T-helper 2 cell treated with Interferon-gamma antibody and Interleukin-4, amounts not matched to agents 100 ng/mL and 5 ng/mL, for 36 hours (primary cell): ENCODE measurements around the gene CD300A. TPM values are rescaled to one million over a fixed set of nuclear protein-coding genes. Genes with fewer than 3 reads are reported as not detected.

Experiments used
- intact Hi-C: fragments of 100-400 bp; cut with micrococcal nuclease; formaldehyde crosslinking; loops from one replicate; pipeline ENCODE4 v1.15.1; 2023
- total RNA-seq: library from RNA; stranded (reverse); gene quantifications from 2 replicates; pipeline ENCODE4 v1.2.3, GENCODE V29; 2022

CD300A gene
- total RNA-seq, 1 donor from 2014 or later, result 36.5 TPM

GRCh38 chr17:74515941-74516340 lies 49.5 kb downstream of the CD300A start:
- intact Hi-C loops, result loop anchor here (10.0 kb wide), 1 partner anchor 231 kb away; no protein-coding TSS in a partner anchor

DNA sequence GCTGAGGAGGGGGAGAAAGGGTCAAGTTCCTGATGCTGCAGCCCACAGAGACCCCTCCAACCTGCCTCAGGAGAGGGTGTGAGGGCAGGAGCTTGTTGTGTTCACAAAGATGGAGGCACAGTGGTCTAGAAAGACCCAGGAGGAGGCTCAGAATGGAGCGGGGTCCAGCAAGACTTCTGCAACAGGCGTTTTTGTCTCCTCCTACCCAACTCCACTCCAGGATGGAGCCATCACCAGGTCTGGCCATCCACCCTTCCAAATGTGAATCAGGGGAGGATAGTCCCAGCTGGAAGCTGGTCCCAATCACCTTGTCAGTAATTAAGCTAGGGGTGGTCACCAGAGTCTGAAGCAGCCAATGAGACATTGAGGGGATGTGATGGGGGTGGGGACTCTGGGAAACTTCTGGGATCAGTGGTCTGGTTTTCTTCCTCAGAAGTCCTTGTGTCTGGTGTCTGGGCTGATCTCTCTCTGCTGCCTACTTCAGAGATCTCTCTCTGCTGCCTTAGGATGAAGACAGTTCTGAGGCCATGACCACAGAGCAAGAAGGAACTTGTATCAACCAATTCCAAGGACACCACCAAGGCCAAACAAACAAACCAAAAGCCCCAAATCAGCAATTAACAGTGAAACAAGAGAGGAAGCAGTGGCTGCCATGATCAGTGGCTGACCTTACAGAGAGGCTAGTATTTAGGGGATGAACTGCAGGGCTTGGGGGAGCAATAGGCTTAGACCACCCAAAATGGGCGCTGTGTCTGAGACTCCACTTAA lies 50.3 kb downstream of the CD300A start:
- intact Hi-C loops, result loop anchor here (10.0 kb wide), 1 partner anchor 232 kb away; no protein-coding TSS in a partner anchor

GRCh38 chr17:74518413-74518981 lies 52.1 kb downstream of the CD300A start:
- intact Hi-C loops, result loop anchor here (10.0 kb wide), 1 partner anchor 234 kb away; no protein-coding TSS in a partner anchor

GRCh38 chr17:74520016-74520434 lies 53.6 kb downstream of the CD300A start:
- intact Hi-C loops, result no loop called here

DNA sequence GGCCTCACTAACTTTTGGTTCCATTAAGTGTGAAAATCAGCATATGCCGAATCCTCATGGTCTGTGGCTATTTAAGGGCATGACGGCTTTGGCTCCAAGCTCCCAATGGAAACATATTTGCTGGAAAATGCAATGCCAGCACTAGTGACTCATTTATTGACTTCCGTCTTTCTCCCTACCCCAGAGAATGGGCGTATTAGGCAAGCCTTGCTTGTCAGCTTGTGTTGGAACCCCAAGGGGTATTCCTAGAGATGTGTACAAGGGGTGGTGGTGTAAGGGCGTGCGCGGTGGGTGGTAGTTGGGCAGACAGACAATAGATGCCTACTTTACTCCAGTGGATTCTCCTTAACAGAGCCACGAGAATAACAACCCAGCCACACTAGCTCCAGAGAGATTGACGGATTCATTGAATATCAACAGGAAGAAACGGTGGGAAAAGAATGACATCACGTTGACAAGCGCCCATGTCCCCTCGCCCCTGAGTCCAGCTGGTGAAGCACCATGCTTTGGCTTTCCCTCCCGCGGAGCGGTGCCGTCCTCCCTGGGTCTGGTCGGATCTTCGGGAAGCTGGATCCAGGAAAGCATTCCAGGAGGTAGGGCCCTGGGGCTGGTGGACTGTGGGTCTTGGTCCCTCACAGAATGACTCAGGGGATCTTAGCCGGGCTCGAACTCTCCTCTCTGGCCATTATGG lies 54.5 kb downstream of the CD300A start:
- intact Hi-C loops, result no loop called here

DNA sequence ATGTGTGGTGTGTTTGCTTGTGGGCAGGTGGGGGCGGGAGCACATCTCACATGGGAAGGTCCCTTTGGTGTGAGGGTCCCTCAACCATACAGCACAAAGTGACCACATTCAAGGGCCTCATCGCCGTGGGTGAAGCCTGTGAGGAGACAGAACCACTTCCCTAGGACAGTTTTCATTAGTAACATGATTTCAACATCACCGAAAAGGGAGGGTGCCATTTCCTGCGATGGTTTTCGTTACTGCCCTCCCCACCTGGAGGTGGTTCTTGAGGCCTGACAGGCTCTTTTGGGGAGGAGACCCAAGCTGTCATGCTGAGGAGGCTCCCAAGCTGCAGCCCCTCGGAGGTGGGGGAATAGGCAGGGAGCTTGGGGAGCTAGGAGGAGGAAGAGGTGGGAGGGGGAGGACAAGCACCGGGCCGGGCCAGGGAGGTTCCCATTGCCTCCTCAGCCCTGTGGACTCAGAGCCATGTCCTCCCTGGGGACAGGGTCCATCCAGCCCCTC lies 55.3 kb downstream of the CD300A start:
- intact Hi-C loops, result no loop called here

DNA sequence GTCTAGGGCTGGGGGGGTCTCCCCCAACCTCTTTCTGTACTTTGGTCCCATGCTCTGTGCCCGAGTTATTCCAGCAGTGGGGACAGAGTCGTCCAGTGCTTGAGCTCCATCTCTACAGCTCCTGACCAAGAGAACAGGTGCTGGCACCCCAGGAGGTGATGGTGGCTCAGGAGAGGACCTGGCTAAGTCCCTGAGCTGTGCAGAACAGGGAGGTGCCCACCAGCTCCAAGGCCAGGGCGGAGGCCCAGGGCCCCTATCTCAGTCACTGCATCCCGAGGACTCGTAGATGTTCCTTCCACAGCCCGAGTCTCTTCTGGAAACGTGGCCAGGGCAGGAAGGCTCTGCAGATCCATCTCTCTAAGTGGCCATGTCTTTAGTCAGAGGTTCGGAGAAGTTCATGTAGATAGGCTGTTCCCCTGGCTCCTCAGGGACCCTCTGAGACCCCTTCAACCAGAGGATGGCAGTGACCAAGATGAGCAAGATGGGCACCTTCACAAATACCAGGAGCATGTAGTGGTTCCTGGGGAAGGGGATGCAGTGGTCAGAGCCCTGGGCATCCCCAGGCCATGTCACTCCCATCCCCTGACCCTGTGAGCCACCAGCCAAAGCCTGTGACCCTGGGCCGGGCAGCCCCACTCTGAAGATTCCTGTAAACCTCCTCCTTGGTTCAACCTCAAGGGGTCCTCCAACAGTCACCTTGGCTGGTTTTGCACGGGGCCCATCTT lies 56.1 kb downstream of the CD300A start:
- intact Hi-C loops, result no loop called here

- intact Hi-C loops, result no loop called here
Measured at GRCh38 chr17:74523308-74523707, 56.9 kb downstream of the CD300A start.

DNA sequence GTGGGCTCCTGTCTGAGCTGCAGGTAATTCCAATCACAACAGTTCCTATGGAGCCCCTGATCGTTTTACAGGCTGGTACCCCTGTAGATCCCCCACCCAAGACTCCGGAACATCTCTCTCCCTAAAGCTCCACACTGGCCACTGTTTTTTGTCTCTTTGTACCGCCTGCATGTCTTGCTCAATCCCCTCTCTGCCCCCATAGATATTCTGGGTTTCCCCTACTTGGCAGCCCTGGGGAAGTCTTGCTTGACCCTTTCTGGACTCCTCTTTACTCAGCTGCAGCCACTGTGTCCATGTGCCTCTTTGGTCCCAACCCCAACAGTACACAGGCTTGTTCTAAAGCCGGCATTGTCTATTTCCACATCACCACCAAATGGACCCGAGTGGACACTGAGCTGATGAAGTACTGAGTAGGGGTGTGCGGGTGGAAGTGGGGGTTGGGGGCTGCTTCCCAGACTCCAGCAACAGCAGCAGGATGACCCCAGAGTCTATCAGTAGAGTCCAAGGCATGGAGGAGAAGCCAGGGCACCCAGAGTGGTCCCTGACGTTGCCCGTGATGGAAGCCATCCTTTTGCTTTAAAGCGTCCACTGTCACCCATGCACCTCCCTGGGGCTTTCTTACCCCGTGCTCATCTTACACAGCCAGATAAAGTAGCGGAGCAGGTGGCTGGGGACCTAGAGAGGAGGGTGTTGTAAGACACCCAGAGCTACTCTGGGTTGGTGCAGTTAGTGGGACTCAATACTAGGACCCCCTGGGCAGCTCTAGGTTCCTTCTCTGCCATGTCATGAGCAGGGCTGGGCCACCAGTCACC lies 58.4 kb downstream of the CD300A start:
- intact Hi-C loops, result no loop called here

GRCh38 chr17:74525465-74525725 lies 59.0 kb downstream of the CD300A start:
- intact Hi-C loops, result no loop called here

DNA sequence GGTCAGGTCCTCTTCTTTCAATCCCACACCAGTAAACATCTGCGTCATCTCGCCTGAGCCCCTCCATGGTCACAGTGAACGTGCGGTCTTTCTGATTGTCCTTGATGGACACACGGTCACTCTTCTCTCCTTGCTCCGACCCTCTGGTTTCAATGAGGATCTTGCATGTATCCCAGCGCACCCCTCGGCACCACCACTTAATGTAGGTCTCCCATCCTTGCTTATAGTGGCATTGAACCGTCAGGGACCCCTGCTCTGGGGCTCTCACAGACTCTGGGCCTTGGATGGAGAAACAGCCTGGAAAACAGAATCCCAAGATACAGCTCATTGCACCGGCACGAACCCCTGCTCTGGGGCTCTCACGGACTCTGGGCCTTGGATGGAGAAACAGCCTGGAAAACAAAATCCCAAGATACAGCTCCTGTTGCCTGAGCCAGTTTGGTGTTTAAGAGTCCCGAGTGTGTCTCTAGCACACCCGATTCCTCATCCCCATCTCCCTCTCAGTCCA lies 59.4 kb downstream of the CD300A start:
- intact Hi-C loops, result no loop called here

- intact Hi-C loops, result no loop called here
Measured at GRCh38 chr17:74526681-74527080, 60.2 kb downstream of the CD300A start.

DNA sequence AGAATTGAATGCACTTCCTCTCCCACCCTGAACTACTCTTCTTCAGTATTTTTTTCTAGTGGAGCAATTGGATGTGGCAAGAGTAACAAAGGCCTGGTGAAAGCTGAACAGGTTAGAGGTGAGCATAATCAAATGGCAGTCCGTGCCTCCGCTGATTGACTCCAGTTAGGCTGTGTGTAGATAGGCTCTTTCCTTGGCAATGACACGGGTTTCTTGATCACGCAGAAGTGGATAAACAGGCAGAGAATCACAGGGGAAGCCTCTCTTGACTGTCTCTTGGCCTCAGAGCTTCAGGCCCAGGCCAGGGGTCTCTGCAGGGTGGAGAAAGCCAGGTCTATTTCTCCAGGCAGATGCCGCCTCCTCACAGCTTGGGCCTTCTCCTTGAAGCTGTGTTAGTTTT lies 60.6 kb downstream of the CD300A start:
- intact Hi-C loops, result no loop called here

DNA sequence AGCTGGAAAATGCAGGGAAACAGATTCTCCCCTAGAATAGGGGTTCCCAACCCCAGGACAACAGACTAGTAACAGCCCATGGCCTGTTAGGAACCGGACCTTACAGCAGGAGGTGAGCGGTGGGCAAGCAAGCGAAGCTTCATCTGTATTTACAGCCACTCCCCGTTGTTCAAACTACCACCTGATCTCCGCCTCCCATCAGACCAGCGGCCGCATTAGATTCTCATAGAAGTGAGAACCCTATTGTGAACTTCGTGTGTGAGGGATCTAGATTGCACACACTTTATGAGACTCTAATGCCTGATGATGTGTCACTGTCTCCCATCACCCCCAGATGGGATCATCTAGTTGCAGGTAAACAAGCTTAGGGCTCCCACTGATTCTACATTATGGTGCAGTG lies 61.3 kb downstream of the CD300A start:
- intact Hi-C loops, result no loop called here

DNA sequence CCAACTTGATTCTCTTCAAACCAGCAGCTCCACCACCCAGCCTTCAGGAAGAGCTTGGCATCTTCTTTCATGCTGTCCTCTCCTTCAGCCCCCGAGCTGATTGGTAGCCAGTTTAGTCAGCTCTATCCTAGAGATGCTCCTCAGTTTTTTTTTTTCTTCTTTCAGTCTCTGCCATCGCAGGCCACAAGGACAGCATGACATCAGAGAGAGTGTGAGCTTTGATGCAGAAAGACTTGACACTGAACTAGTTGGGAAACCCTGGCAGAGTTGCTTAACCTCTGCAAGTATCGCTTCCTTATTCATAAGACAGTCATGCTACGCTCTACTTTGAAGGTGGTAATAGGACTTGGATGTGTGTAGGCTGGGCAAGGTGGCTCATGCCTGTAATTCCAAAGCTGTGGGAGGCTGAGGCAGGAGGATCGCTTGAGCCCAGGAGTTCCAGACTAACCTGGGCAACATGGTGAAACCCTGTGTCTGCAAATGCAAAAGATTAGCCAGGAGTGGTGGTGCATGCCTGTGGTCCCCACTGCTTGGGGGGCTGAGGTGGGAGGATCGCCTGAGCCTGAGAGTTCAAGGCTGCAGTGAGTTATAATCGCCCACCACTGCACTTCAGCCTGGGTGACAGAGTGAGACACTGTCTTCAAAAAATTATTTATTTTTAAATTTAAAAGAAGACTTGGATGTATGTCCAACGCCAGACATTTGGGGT lies 62.2 kb downstream of the CD300A start:
- intact Hi-C loops, result no loop called here

- intact Hi-C loops, result no loop called here
Measured at GRCh38 chr17:74529243-74529642, 62.8 kb downstream of the CD300A start.

DNA sequence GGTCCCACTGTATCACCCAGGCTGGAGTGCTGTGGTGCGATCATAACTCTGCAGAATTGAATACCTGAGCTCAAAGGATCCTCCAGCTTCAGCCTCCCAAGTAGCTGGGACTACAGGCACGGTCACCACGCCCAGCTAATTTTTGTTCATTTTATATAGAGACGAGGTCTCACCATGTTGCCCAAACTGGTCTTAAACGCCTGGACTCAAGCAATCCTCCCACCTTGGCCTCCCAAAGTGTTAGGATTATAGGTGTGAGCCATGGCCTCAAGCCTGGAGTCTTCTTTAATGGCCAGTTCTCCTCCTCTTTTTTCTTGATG lies 64.4 kb downstream of the CD300A start:
- intact Hi-C loops, result no loop called here

GRCh38 chr17:74531231-74531761 lies 64.9 kb downstream of the CD300A start, which contains the start of gene CD300LB:
Gene CD300LB (minus strand): TSS chr17:74531475. CDS start chr17:74531350, 125 bp downstream.
- intact Hi-C loops, result no loop called here

GRCh38 chr17:74532115-74532514 lies 65.7 kb downstream of the CD300A start:
- intact Hi-C loops, result loop anchor here (2.0 kb wide), 1 partner anchor 163 kb away; no protein-coding TSS in a partner anchor
